ENCODE results near the gene PRAMEF17. TPM values are rescaled to one million over a fixed set of nuclear protein-coding genes. Genes with fewer than 3 reads are reported as not detected.

PRAMEF17 gene
- total and polyA plus RNA-seq, 9 of the 15 experiments (the other 6 are each of a cell fraction or from before 2014, with no cell fraction given), result not detected

GRCh38 chr1:13432251-13432650, 42.8 kb downstream of the PRAMEF17 start:
- FAIRE-seq (no peak), ATAC-seq (no peak), DNase-seq (ENCODE audit: extremely low read depth in 1 of 4, low spot score in 3 of 4) (no peak)
- in situ Hi-C loops (cut with MboI), result no loop called here
- no peak overlapping the region for H3K27ac ChIP-seq (ENCODE audit: extremely low read depth, low read depth, low read length)
- POLR2A ChIA-PET, result no interaction called here
- H2AFZ ChIP-seq (ENCODE audit: low read depth, low read length), result no peak overlapping the region
- H4K20me1 ChIP-seq (replicated peaks; ENCODE audit: control insufficient read depth, insufficient read depth, low read length), result no peaks in the 10 kb centered on the region
- no peaks in the 10 kb centered on the region for H3K4me1 ChIP-seq (replicated peaks in 1 of 2; ENCODE audit: control insufficient read depth in 2 of 2, insufficient read depth in 2 of 2, low read length in 2 of 2)
- no peak overlapping the region for H3K4me3 ChIP-seq
- peaks cover 0 to 10% of the 10 kb centered on the region in 2 experiments; a peak in 1 of 5 replicates for H3K27me3 ChIP-seq (ENCODE audit: control insufficient read depth in 2 of 2, insufficient read depth in 2 of 2, low read length in 2 of 2)
- H3K36me3 ChIP-seq (ENCODE audit: control insufficient read depth, insufficient read depth, low read length), result no peaks in the 10 kb centered on the region
- intact Hi-C loops (cut with micrococcal nuclease), result no loop called here
- H3K79me2 ChIP-seq (ENCODE audit: control insufficient read depth, insufficient read depth, low read length), result no peaks in the 10 kb centered on the region
- H3K4me2 ChIP-seq (ENCODE audit: insufficient read depth, low read length), result no peak overlapping the region
- CTCF ChIA-PET (ENCODE audit: low intra/inter-chr PET ratio), result no interaction called here
- WGBS (ENCODE audit: insufficient coverage, low coverage, missing lambda C conversion rate), result 0% methylated on average over 3 of the region's 3 CpGs
- no peaks in the 10 kb centered on the region for H3K9me1 ChIP-seq (ENCODE audit: control insufficient read depth, insufficient read depth, low read length)
- no TSS peak for BruUV-seq (replicated peaks)
- TF ChIP-seq SMARCC2 (IDR thresholded peaks at IDR 0.05; ENCODE audit: low read depth) (no peak), SREBF2 (CRISPR knock-in tag; IDR thresholded peaks at IDR 0.05) (no peak), ZNF518B (CRISPR knock-in tag; IDR thresholded peaks at IDR 0.05) (no peak), NR3C1 (CRISPR knock-in tag; IDR thresholded peaks at IDR 0.05) (no peak), ZBTB43 (CRISPR knock-in tag; IDR thresholded peaks at IDR 0.05) (no peak), ZNF75A (CRISPR knock-in tag; IDR thresholded peaks at IDR 0.05) (no peak), POLR3G (IDR thresholded peaks at IDR 0.05; ENCODE audit: extremely low read depth, insufficient read length, insufficient replicate concordance) (no peak), TEAD1 (CRISPR knock-in tag; IDR thresholded peaks at IDR 0.05) (no peak), LEF1 (IDR thresholded peaks at IDR 0.05) (no peak), ZNF764 (CRISPR knock-in tag; IDR thresholded peaks at IDR 0.05; ENCODE audit: low read depth) (no peak), SMAD3 (CRISPR knock-in tag; conservative IDR thresholded peaks at IDR 0.05) (no peak), ARID4B (CRISPR knock-in tag; IDR thresholded peaks at IDR 0.05) (no peak), GATAD2B (IDR thresholded peaks at IDR 0.05; ENCODE audit: borderline replicate concordance) (no peak), ZFP30 (CRISPR knock-in tag; IDR thresholded peaks at IDR 0.05; ENCODE audit: borderline replicate concordance) (no peak)
- H3K9ac ChIP-seq (ENCODE audit: insufficient read depth in 1 of 2, low read depth in 2 of 2, low read length in 2 of 2), result no peak overlapping the region
- no peaks in the 10 kb centered on the region for H3K9me3 ChIP-seq (replicated peaks; ENCODE audit: control insufficient read depth, insufficient read depth, low read depth, low read length)

All from K562 (cell line).